GM12801 (cell line): ENCODE data around the gene KRT16.

Experiments
- TF ChIP-seq, protein P1 (sequence below): IDR thresholded peaks from one replicate; pipeline ENCODE4 v1.5.1; 2011; ENCODE audit warnings: control low read depth; ENCODE audit not compliant: insufficient read length; ENCODE audit errors: extremely low read depth

The KRT16 gene

DNA sequence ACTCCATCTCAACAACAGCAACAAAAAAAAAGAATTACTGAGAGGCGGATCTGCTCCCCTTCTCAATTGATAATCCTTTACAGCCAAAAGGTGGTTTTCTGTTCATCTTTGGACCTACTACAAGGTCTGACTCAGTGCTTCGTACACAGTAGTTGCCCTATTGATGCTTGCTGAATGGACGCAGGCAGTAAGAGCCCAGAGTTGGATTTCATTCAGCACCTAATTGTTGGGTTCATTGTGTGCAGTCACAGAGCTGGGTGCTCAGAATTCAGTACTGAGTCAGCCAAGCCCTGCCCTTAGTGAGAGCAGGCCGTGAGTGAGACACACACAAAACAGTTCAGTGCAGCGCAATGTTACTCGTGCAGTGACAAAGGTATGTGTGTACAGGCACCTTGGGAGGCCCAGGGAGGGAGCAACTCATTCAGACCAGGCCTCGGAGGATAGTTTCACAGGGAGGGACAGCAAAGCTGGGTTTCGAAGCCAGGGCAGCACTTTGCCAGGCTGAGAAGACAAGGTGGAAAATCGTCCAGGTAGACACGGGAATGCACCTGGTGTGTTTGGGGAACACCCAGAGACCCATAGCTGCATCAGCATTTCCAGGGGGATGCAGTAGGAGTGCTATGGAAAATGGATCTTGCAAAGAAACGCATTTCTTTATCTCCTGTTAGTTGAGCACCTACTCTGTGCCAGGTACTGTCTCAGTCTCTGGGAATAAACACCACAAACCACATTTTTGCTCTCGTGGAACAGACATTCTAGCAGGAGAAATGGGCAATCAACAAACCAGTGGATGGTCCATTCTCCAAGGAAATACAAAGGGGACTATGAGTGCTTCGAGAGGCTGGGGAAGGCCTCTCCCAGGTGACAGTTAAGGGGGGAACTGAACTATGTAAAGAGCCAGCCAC is 29.9 kb upstream of the KRT16 start:
- TF ChIP-seq, protein P1, sequence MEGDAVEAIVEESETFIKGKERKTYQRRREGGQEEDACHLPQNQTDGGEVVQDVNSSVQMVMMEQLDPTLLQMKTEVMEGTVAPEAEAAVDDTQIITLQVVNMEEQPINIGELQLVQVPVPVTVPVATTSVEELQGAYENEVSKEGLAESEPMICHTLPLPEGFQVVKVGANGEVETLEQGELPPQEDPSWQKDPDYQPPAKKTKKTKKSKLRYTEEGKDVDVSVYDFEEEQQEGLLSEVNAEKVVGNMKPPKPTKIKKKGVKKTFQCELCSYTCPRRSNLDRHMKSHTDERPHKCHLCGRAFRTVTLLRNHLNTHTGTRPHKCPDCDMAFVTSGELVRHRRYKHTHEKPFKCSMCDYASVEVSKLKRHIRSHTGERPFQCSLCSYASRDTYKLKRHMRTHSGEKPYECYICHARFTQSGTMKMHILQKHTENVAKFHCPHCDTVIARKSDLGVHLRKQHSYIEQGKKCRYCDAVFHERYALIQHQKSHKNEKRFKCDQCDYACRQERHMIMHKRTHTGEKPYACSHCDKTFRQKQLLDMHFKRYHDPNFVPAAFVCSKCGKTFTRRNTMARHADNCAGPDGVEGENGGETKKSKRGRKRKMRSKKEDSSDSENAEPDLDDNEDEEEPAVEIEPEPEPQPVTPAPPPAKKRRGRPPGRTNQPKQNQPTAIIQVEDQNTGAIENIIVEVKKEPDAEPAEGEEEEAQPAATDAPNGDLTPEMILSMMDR, result no peak

GRCh38 chr17:41639492-41640473 is 27.2 kb upstream of the KRT16 start:
- TF ChIP-seq, protein P1, result no peak

DNA sequence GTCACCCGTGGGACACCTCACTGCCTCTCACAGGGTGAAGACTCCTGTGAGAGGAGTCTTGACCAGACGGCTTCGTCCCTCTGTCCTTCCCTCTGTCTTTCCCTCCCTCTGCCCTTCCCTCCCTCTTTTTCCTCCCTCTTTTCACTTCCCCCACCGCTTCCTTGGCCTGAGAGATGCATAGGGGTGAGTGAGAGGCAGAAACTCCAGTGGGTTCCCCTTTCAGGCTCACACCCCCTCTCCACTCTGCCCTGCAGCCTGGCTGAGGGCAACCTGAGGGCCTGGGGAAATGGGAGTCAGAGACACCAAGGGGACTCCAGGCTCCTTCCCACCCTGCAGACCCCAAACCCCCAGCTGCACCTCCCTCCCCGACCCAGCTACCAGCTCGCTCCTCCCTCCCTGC is 26.4 kb upstream of the KRT16 start:
- TF ChIP-seq, protein P1, result no peak

DNA sequence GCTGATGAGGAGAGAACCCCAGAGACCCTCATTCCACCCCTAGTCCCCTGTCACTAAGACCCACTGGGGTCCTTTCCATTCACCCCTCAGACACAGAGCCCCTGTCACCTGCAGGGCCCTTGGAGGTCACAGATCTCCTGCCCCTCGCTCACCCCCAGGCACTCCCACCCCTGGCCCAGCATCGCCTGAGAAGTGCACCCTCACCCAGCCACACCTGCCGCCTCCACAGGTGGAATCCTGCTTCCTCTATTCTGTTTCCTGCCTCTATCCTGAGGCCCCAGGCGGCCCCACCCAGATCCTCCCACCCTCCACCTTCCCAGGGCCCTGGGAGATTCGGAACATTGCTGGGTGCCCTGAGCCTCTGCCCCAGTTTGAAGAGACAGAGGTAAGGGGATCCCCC is 25.6 kb upstream of the KRT16 start:
- TF ChIP-seq, protein P1, result no peak

- TF ChIP-seq, protein P1, result no peak
These were observed 24.1 kb upstream of the KRT16 start for GRCh38 chr17:41636652-41637051.

DNA sequence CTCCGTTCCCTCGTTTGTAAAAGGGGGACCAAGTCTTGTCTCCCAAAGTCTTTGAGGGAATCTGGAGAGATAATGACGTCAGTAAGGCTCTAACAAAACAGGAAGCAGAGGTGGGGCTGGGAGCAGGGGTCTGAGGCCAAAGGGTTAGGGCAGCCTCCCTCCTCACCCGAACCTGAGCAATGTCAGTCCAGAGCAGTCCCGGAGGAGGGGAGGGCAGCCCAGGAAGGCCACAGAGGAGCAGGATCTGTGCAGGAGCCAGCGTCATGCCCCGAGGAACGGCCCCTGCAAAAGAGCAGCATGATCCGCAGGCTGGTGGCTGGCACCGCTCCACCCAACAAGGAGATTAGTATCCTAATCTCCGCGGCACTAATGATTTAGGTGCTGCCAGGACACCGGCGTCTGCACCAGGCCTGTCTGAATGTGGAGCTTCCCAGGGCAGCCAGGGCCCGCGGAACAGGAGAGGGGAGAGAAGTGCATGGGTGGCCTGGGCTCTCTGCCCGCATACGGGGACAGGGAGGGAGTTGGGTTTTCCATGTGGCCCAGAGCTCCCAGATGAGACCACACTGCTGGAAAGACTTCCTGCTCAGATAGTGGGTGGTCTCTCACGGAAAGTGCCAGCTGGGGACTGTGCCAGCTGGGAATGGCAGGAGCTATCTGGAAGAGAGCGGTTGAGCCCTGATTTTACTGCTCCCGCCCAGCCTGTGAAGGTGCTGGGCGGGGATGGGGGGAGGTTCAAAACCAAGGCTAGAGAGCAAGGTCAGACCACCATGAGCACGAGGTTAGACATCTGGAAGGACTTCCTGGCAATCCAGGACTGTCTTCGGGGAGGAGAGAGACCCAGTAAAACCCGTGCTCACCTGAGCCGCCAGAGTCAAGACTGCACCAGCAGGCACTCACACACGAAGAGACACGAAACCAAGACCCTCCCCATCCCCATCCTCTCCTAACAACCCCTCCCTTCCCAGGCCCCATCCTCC is 22.8 kb upstream of the KRT16 start:
- TF ChIP-seq, protein P1, result no peak
